GM18505 (cell line): ENCODE data around the gene DEUP1.
A peak's percentile ranks its signal among the peaks of the same experiment; 100 is the strongest.
"Not testable (repeated sequence)": the region's sequence is repeated elsewhere in the genome, so short reads cannot be mapped to it uniquely, and the experiment has no call there.

Source experiments
- ATAC-seq: cut with Tn5 transposase; IDR thresholded peaks from one replicate; pipeline ENCODE4 v1.9.1; 2021; ENCODE audit not compliant: unreplicated experiment
- POLR2A ChIP-seq: IDR thresholded peaks from 4 replicates; pipeline ENCODE4 v1.6.1; 2011; ENCODE audit warnings: borderline replicate concordance; ENCODE audit not compliant: insufficient read depth, insufficient read length; ENCODE audit errors: extremely low read depth

Gene DEUP1

DNA sequence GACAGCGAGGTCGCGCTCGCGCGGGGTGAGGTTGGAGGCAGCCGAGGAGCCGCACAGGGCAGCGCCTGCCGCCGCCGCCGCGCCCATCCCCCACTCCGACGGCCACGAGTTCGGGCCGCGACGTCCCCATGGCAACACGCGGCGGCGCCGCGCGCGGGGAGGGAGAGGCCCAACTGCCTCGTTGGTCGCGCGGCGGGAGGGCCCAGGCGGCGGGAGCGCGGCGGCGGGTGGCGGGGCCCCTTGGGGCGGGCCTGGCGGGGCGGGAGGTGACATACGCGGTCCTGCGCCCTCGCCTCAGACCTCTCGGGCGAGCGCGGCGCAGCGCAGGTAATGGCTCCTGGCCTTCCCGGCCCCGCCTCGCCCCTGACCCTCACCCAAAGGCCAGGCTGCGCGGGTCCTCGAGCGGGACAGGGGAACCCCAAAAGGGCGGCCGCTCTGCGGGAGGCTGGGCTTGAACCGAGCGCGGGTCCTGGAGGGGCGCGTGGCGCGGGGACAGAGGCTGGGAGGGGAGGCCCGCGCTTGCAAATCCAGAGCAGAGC is at the start of gene DEUP1:
DEUP1 (plus strand) TSS at position 297 of the 539 bp plus-strand sequence. CDS start 1,518 bp downstream, outside the sequence.
- ATAC-seq = peak; percentile 69
- TF ChIP-seq POLR2A = no peak

DNA sequence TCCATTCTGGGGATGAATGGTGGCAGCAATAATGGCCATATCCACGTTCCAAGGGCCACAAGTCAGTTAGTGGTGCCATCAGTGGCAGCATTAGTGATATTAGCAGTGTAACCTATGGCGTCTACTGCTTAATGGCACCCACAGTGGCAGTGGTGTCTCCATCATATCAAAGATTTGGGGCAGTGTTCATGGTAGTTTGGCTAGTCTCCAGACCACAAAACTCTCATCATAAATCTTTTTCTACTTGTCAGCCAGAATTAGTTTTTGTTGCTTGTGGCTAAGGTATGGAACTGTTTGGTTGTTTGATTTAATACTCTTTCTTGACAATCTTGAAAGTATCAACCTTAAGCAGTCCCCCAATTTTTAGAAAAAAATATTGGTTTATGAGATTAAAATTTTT is 45.1 kb upstream of the DEUP1 start:
- no peak for TF ChIP-seq POLR2A
- ATAC-seq = no peak

DNA sequence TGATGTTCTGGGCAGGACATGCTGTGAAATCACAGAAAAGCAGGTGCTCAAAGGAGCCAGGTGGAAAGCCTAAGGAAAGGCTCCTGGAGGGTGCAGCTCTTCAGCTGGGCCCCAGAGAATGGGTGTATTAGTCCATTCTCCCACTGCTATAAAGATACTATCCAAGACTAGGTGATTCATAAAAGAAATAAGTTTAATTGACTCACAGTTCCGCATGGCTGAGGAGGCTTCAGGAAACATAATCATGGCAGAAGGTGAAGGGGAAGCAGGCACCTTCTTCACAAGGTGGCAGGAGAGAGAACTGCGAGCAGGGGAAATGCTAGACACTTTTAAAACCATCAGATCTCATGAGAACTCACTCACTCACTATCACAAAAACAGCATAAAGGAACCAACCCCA is 43.1 kb upstream of the DEUP1 start:
- ATAC-seq = no peak
- TF ChIP-seq POLR2A = no peak

DNA sequence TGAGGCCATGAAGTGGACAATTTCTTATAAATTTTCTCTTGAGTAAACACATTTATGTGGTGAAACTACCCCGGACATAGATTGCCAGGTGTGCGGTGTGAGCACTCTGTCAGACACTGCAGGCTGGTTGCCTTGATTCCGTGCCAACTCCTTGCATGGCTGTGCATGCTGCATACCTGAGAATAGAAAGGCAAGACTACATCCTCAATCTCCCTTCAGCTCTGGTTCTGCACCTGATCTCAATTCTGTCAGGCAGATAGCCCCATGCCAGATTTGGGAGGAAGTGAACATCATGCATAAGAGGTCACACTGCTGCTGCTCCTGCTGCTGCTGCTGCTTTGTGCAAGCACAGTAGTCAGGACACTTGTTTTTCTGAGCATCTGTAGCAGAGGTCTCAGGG is 42.5 kb upstream of the DEUP1 start:
- peak; percentile 90 for ATAC-seq
- TF ChIP-seq POLR2A = no peak

GRCh38 chr11:93288767-93289166 is 41.8 kb upstream of the DEUP1 start:
- TF ChIP-seq POLR2A = no peak
- ATAC-seq = peak; percentile 48

- no peak for TF ChIP-seq POLR2A
- ATAC-seq = no peak
Observed at GRCh38 chr11:93289782-93290463, 40.6 kb upstream of the DEUP1 start.

DNA sequence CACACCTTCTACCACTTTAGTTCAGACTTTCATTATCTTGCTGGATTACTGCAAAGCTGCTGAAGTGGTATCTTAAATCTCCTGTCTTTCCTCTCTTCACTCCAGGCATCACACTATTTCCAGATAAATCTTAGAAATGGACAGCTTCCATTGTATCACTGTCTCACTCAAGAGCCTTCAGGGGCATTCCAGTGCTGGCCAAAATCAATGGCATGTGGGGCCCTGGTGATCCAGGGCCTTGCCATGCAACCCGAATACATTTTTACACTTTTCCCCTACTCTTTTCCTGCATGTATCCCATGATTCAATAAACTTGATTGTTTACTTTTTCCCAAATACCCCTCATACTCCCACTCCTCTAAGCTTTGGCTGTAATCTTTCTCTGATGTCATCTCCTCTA is 39.4 kb upstream of the DEUP1 start:
- TF ChIP-seq POLR2A = no peak
- no peak for ATAC-seq

DNA sequence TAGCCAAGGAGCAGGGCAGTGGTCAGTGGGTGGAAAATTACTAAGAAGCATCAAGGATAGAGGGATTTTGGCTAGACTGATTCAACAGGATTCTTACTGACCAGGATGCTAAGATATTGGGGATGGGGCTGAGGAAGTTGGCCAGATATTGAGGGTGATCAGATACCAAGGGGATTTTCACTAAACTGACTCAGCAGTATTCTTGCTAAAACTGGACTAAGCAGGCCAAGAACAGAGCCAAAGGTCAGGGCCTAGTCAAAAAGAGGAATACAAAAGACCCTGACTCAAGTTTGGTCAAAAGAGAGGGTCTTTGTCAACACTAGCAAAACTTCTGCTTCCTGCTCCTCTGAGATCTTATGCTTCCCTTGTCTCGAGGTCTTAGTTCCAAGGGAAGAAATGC is 38.6 kb upstream of the DEUP1 start:
- TF ChIP-seq POLR2A = no peak

DNA sequence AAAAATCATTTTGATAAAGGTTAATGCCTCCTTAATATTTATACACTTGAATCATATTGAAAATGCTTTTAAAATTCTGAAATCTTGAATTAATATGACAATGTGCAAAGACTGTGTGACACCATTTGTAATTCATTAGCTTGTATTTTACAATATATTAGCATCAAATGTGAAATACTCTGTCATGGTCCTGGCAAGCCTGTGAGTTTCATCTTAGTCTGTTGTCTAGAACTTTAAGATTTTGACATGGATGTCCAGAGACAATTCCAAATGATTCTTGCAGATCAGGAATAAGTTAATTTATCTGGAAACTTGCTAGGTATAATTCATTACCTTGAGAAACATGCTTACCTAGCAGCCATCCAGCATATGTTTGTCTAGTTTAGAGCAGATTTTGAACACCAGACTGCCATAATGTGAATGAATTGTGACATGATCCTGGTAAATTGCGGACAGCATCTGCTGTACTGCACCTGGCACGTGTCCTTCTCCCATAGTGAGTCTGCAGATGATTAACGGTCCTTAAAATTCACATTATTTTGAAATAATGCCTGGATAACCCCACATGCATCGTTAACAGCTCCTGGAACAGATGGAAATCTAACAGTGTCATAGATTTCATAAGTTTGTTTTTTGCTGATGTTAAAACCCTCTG is 34.5 kb upstream of the DEUP1 start:
- TF ChIP-seq POLR2A = no peak

More for the DNA sequence above, 38.6 kb upstream of the DEUP1 start:
- ATAC-seq = no peak

GRCh38 chr11:93303689-93304088 is 26.9 kb upstream of the DEUP1 start:
- no peak for TF ChIP-seq POLR2A

More for the DNA sequence above, 34.5 kb upstream of the DEUP1 start:
- no peak for ATAC-seq

DNA sequence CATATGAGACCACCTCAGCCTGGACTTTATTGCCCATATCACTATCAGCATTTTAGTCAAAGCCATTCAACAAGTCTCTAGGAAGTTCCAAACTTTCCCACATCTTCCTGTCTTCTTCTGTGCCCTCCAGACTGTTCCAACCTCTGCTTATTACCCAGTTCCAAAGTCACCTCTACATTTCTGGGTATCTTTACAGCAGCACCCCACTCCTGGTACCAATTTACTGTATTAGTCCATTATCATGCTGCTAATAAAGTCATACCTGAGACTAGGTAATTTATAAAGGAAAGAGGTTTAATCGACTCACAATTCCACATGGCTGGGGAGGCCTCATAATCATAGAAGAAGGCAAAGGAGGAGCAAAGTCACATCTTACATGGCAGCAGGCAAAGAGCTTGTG is 16.1 kb upstream of the DEUP1 start:
- not testable (repeated sequence) for ATAC-seq

More at GRCh38 chr11:93303689-93304088, 26.9 kb upstream of the DEUP1 start:
- ATAC-seq = no peak

- no peak for TF ChIP-seq POLR2A
- ATAC-seq = no peak
Observed at GRCh38 chr11:93319224-93319839, 11.2 kb upstream of the DEUP1 start.

GRCh38 chr11:93320230-93320629 is 10.3 kb upstream of the DEUP1 start:
- TF ChIP-seq POLR2A = no peak
- ATAC-seq = no peak

- ATAC-seq = no peak
- TF ChIP-seq POLR2A = no peak
Observed at GRCh38 chr11:93322207-93322606, 8.3 kb upstream of the DEUP1 start.
